GM18499 (cell line): Measurements from ENCODE around the gene DRC7.

Experiments used
- ATAC-seq: cut with Tn5 transposase; IDR thresholded peaks from one replicate; pipeline ENCODE4 v1.9.1; 2021; ENCODE audit warnings: moderate number of reproducible peaks; ENCODE audit not compliant: insufficient read depth, unreplicated experiment

Gene DRC7

DNA sequence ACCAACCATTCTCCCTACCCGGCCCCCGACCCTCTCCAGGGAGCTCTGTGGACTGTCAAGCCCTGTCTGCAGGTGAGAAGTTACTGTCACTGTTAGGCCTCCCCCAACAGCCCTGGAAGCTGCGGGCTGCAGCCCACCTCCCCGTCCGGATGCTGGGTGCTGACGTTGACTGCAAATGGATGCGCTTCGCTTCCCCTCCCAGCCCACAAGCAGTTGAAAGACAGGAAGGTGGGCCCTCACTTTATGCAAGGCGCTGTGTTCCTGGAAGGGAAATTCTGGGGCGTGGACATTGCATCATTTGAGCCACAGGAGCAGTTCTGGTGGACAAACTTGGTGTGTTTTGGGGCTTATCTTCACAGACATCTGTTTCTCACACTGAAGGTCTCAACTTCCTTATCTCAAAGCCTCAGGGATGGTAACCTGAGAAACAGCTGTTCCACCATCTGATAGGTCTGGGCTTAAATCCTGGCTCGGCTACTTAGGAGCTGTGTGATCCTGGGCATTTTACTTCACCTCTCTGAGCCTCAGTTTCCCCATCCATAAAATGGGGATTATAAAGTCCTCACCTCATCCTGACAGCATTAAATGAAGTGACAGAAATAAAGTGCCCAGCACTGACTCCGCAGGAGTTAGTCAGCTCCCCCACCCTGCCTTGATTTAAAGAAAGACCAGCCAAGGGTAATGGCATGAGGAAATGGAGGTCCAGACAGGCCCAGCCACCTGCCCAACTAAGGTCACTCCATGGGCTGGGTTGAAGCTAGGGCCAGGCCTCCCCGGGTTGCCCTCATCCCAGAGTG lies 4.6 kb upstream of the DRC7 start:
- ATAC-seq, result peak; percentile 47

DNA sequence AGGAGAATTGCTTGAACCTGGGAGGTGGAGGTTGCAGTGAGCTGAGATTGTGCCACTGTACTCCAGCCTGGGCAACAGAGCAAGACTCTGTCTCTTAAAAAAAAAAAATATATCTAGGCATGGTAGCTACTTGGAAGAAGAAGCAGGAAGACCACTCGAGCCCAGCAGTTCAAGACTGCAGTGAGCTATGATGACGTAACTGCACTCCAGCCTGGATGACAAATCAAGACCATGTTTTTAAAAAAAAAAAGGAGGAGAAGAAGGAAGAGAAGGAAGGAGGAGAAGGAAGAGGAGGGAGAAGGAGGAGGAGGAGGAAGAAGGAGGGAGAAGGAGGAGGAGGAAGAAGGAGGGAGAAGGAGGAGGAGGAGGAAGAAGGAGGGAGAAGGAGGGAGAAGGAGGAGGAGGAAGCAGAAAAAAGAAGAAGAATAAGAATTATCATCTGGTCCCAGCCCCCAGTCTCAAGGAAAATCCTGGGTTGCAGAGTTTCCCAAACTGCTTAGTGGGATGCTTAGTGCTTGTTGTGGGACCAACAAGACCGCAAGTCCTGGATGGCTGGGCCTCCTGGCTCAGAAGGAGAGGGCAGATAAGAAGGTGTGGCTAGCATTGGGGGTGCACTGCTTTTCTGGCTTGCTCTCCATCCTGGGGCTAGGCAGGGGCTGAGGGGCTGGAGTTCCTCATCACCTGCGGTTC lies 3.7 kb upstream of the DRC7 start:
- ATAC-seq, result no peak

DNA sequence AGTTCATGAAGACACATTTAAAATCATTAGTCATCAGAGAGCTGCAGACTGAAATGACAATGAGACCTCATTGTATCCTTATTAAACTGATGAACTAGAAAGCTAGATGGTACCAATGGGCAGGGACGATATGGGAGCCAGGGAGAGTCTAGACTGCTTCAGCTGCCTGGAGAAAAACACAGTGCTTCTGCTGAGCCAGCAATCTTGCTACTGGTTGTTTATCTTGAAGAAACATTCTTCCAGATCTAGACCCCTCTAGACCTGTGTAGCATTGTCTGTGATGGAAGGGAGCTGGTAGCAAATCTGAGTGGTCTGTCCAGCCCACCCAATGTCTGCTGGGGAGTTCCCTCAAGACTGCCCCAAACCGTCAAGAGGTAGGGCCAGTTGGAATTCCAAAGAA lies 2.0 kb upstream of the DRC7 start:
- ATAC-seq, result no peak

DNA sequence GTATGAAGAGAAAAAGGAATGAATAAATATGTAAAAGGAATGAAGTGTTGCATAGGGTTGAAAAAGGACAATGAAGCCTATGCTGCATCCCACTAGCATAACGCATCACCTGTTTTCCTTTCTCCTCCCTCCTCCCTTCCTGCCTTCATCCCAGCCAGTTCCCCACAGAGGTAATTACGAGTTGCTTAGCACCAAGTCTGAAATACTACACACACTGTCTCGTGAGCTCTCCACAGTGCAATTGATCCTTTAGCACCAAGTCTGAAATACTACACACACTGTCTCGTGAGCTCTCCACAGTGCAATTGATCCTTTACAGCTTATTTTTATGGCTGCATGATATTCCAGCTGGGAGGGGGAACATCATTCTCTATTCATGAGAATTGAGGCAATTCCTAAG lies 1.1 kb upstream of the DRC7 start:
- ATAC-seq, result no peak

DNA sequence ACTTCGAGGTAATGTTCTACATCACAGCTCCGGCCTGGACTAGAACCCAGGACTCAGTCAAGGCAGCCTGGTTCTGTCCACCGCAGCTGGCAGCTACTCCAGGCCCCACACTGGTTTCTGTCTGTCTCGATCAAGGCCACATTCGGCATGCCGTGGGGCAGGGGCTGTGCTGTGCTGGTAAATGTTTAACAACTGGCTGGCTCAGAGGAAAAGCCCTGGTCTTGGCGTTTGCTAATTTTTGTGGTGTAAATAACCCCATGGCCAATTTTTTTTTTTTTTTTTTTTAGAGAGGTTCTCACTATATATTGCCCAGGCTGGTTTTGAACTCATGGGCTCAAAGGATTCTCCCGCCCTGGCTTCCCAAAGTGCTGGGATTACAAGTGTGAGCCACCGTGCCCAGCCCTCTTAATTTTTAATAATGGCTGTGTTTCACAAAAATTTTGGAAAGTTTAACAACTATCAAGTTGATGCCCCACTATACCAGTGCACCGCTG lies 328 bp upstream of the DRC7 start:
- ATAC-seq, result no peak

DNA sequence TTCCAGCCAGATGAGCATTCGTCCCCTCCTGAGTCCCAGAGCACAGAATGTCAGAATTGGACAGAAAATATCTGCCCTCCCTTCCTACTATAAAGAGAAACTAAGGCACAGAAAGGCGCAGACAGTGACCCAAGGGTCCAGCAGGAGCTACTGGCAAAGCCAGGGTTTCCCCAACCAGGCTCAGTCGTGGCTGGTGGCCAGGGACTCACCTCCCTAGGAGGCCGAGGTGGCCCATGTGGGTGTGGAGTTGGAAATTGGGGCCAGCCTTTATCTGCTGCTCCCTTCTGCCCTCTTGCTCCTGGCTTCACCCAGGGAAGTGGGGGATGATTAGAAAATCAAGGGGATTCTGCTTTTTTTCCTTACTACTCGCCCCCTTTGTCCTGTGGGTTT lies 1.1 kb downstream of the DRC7 start:
- ATAC-seq, result no peak

DNA sequence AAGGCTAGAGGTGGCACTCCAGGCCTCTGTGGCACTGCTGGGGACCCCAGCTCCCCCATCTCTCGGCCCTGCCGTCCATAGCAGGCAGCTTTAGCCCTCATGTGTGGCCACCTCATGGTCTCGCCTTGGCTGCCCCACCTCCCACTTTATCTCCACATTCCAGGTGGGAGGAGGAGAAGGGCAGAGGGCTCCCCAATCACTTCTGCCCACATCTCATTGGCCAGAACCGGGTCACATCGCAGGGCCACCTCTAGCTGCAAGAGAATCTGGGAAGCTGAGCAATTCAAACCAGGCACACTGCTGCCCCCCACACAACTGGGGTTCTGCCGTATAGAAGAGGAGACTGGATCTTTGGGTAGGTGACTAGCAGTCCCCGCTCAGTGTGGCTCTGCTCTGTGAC lies 1.6 kb downstream of the DRC7 start:
- no peak for ATAC-seq

DNA sequence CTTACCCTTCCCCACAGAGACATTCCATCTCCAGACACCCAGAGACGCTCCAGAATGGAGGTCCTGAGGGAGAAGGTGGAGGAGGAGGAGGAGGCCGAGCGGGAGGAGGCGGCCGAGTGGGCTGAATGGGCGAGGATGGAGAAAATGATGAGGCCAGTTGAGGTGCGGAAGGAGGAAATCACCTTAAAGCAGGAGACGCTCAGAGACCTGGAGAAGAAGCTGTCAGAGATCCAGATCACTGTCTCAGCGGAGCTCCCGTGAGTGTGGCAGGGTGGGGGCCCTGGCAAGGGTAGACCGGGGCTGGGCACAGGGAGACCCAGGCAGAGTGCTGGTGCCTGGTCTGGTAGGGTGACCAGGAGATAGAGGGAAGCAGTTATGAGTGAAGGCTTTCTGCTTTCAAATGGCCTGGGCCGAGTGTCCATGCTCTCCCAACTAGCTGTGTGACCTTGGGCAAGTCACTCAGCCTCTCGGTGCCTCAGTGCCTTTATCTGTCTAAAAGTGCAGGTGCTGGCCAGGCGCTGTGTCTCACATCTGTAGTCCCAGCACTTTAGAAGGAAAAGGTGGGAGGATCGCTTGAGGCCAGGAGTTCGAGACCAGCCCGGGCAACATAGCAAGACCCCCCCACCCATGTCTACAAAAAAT lies 3.4 kb downstream of the DRC7 start:
- ATAC-seq, result no peak

DNA sequence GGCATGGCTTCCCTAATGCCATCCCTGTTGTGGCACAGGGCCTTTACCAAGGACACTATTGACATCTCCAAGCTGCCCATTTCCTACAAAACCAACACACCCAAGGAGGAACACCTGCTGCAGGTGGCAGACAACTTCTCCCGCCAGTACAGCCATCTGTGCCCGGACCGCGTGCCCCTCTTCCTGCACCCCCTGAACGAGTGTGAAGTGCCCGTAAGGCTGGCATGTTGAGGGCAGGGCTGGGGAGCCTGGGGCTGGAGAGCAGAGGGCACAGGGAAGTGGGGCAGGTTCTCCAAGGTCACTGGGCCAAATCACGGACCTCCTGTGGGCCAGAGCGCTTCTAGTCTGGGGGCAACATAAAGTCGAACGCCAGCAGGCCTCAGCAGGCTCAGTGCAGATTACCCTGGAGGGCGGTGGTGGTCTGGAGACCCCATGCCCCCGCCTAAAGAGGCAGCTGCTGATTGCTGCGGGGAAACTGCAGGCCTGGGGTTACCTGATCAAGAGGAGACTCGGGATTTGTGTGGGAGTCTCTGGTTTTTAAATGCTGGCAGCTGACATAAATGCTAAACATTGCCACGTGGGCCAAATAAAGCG lies 4.3 kb downstream of the DRC7 start:
- ATAC-seq, result no peak

DNA sequence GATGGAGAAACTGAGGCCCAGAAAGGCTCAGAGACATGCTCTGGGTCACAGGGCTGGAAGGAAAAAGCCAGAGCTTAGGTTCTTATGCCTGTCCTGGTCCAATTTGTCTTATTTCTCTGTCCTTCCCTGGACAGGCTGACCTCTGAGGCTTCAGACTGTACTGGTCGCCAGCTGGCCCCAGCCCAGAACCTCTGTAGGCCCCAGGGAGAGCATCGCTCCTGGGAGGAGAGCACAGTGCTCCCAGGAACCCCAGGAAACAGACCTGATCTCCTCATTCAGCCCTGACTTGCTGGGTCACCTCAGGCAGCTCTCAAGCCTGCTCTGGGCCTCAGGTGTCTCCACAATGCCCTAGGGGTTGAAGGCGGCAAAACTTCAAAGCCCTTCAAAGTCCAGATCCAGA lies 4.9 kb downstream of the DRC7 start:
- ATAC-seq, result no peak

DNA sequence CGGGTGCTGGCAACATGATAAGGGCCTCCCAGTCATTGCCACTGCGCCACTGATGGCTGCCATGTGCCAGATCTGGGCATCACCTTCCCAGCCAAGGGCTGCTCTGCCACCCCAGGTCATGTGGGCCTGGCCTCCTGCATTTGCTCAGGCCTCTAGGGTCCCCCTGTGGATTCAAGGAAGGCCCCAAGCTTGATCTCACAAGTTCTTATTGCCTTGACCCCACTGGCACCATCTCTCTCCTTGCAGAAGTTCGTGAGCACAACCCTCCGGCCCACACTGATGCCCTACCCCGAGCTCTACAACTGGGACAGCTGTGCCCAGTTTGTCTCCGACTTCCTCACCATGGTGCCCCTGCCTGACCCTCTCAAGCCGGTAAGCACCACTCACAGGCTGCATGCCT lies 5.3 kb downstream of the DRC7 start:
- ATAC-seq, result no peak

DNA sequence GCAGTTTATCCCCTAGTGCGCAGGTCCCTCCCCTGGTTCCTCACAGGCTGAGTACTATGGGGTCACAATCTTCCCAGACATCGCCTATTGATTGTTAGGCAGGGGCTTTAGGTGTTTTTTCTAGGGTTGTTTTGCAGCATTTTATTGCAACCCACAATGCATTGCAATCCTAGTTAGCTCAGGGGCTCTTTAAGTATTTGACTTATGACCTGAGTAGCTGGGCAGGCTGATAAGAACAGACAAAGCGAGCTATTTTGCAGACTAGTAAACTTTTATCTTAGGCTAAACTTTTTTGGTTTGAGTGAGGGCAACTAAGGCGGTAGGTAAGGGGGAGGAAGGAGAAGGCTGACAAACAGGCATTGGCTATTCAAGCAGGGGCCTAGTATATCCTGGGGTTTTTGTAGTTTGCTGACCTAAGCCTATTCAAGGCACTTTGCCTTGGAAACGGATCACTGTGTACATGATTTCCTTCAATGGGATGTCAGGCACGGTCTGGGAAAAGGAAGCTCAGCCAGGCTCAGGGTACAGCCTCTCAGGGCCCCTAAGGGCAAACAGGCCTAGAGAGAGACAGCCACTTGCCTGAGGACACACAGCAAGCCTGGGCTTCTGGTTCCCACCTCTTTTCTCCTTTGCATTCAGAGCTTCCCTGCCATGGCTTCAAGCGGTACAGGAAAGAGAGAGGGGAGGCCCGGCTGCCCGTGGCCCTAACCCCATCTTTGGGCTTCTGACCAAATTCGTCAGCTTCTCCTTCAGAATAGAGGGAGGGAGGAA lies 6.4 kb downstream of the DRC7 start:
- no peak for ATAC-seq

DNA sequence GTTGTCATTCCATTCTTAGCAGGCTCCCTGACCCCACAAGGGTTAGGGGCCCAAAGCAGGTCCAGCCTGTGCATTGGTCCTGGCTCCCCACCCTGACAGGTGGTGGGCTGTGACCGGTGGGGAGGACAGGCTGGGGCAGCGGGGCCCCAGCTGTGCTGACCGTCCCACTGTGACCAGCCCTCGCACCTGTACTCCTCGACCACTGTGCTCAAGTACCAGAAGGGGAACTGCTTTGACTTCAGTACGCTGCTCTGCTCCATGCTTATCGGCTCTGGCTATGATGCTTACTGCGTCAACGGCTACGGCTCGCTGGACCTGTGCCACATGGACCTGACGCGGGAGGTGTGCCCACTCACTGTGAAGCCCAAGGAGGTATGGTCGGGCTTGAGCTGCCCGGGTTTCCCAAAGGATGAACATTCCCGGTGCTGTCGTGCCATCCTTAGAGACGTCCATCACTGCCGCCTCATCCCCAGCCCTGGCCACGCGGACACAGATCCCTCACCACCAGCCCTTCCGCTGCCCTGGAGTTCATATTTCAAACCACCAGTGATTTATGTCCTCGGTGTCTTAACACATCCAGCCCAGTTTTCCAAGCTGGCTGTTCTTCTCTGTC lies 7.3 kb downstream of the DRC7 start:
- ATAC-seq, result no peak

DNA sequence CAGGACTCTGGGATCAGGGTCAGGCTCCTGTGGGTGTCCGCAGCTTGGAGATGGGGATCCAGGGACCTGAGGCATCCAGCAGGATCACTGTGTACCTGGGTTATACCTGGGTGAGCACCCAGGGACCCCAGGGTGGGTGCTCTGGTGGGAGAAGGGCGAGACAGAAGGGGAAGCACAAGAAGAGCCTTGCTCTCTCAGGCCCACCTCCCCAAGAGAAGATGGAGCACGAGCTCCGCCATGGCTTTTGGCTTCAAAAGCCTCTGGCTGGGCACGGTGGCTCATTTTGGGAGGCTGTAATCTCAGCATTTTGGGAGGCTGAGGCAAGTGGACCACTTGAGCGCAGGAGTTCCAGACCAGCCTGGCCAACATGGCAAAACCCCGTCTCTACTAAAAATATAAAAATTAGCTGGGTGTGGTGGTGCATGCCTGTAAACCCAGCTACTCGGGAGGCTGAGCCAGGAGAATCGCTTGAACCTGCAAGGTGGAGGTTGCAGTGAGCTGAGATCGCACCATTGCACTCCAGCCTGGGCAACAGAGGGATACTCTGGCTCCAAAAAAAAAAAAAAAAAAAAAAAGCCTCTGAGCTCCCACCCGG lies 8.9 kb downstream of the DRC7 start:
- ATAC-seq, result no peak

DNA sequence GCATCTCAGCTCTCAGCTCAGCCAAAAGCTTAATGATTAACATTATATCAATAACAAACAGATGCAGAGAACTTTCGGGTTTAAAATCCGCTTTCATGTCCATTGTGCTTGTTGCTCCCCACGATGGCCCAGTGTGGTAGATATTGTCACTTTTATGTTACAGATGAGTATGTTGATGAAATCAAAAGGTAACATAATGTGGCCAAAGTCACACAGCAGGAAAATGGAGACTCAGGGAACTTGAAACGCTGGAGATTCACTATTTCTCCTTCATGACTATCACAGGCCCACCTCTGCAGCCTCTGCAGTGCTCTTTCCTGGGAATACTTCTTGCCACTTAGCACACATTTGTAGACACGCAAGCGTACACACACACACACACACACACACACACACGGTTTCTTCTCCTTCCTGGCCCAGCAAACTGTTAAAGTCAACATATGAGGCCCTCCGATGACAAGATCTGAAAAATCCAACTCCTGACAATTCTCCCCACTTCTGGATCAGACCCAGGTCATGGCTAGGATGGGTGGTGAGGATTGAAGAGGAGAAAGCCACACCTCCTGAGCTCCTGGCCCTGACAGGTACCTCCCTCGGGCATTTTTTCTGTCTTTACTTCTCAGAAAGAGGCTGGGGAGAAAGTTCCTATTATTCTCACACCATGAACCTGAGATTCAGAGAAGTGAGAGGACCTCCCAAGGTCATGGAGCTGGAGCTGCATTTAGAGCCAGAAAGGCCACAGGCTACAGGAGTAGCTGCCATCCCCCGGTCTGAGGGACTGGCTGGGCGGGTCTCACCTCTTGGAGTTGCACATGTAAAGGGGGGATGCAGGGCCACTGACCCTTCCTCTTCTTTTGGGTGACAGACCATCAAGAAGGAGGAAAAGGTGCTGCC lies 9.7 kb downstream of the DRC7 start:
- no peak for ATAC-seq

DNA sequence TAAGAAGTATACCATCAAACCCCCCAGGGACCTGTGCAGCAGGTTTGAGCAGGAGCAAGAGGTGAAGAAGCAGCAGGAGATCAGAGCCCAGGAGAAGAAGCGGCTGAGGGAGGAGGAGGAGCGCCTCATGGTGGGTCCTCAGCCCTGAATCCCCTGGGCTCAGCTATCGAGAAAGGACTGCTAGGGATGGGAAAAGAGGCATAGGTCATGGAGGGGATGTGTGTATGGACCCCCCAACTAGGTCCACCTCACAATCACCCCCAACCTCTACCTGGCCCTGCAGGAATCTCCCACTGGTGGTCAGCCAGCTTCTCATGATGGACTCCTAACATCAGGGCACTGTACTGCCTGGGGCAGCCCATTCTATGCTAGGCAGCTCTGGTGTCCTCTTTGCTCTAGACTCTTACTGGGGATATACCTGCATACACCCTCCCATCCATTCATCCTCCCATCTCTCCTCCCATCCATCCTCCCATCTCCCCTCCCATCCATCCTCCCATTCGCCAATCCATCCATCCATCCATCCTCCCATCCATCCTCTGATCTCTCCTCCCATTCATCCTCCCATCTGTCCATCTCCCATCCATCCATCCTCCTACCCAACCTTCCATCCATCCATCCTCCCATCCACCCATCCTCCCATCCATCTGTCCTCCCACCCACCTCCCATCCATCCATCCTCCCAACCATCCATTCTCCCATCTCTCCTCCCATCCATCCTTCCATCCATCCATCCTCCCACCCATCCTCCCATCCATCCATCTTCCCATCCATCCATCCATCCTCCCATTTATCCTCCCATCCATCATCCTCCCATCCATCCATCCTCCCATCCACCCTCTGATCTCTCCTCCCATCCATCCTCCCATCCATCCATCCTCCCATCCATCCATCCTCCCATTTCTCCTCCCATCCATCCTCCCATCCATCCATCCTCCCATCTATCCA lies 10.6 kb downstream of the DRC7 start:
- no peak for ATAC-seq

DNA sequence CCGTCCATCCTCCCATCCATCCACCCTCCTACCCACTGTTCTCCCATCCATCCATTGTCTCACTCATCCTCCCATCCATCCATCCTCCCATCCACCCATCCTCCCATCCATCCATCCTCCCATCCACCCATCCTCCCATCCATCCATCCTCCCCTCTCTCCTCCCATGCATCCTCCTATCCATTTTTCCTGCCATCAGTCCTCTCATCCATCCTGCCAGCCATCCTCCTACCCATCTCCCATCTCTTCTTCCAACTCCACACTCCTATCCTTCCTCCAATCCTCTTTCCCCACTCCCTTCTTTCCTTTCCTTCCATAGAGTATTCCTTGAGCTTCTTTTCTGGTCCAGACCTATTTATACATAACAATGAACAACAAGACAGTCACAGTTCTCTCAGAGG lies 12.1 kb downstream of the DRC7 start:
- ATAC-seq, result no peak
